HepG2 (cell line): ENCODE measurements around the gene FBXW12. TPM values are rescaled to one million over a fixed set of nuclear protein-coding genes. Genes with fewer than 3 reads are reported as not detected.

Source experiments
- MYPOP ChIP-seq: sonication (generic); formaldehyde crosslinking; IDR thresholded peaks from 2 replicates; pipeline ENCODE4 v1.8.1; 2023; ENCODE audit warnings: mild to moderate bottlenecking, moderate library complexity, missing genetic modification reagents
- NFKB2 ChIP-seq: sonication (generic); formaldehyde crosslinking; IDR thresholded peaks from 2 replicates; pipeline ENCODE4 v1.4.0; 2020; ENCODE audit warnings: missing genetic modification reagents, borderline replicate concordance
- ZBTB14 ChIP-seq: sonication (generic); formaldehyde crosslinking; IDR thresholded peaks from 2 replicates; pipeline ENCODE4 v1.4.0; 2020; ENCODE audit warnings: missing genetic modification reagents
- ZNF160 ChIP-seq: sonication (generic); formaldehyde crosslinking; IDR thresholded peaks from 2 replicates; pipeline ENCODE4 v1.8.0; 2022; ENCODE audit warnings: mild to moderate bottlenecking, inconsistent platforms, missing genetic modification reagents
- ZNF362 ChIP-seq: sonication (generic); formaldehyde crosslinking; IDR thresholded peaks from 2 replicates; pipeline ENCODE4 v1.4.0; 2020; ENCODE audit warnings: missing genetic modification reagents, mild to moderate bottlenecking, borderline replicate concordance
- ZNF382 ChIP-seq: sonication (generic); formaldehyde crosslinking; IDR thresholded peaks from 2 replicates; pipeline ENCODE4 v1.5.0; 2020; ENCODE audit warnings: missing genetic modification reagents, mild to moderate bottlenecking, borderline replicate concordance
- ZNF441 ChIP-seq: sonication (generic); formaldehyde crosslinking; IDR thresholded peaks from 2 replicates; pipeline ENCODE4 v1.7.0; 2021; ENCODE audit warnings: missing genetic modification reagents, borderline replicate concordance
- ZNF512B ChIP-seq: sonication (generic); formaldehyde crosslinking; IDR thresholded peaks from 2 replicates; pipeline ENCODE4 v1.5.1; 2020; ENCODE audit warnings: missing genetic modification reagents, mild to moderate bottlenecking, borderline replicate concordance
- ZNF557 ChIP-seq: sonication (generic); formaldehyde crosslinking; IDR thresholded peaks from 2 replicates; pipeline ENCODE4 v1.4.0; 2020; ENCODE audit warnings: missing genetic modification reagents
- polyA plus RNA-seq, 8 experiments: library from polyadenylated mRNA; depleted of rRNA in 3 of 8; stranded (reverse) in 7 of 8; unstranded in 1 of 8; fragments of >200 nt; fragmentation: Illumina TruSeq in 4 of 8; extraction: Trizol in 4 of 8; gene quantifications; 2 replicates each; pipeline versions ENCODE4 v1.2.1 to v1.2.3, GENCODE V29; 2011 to 2016; ENCODE audit warnings: low read depth in 4 of 8, missing spikeins in 1 of 8, mixed read lengths in 1 of 8; ENCODE audit not compliant: insufficient read depth in 1 of 8
- total RNA-seq, 5 experiments: library from RNA; depleted of rRNA; stranded (reverse); fragments of >200 nt; fragmentation: Illumina TruSeq; extraction: Trizol; gene quantifications; 2 replicates each; pipeline ENCODE4 v1.2.3, GENCODE V29; 2016; ENCODE audit warnings: low read depth in 1 of 5

Gene FBXW12
- total and polyA plus RNA-seq, 2 of the 13 experiments (the other 11 are each of a cell fraction or from before 2014, with no cell fraction given): not detected

GRCh38 chr3:48428088-48428571 is 56.1 kb downstream of the FBXW12 start (continued):
- TF ChIP-seq ZBTB14 (CRISPR knock-in tag) (no peak), ZNF382 (no peak), ZNF512B (CRISPR knock-in tag) (no peak), ZNF557 (CRISPR knock-in tag) (no peak), ZNF160 (CRISPR knock-in tag) (0 out of 2 replicates have a peak, but pooled peaks have one; percentile 22), ZNF441 (CRISPR knock-in tag) (0 out of 2 replicates have a peak, but pooled peaks have one; percentile 7), NFKB2 (CRISPR knock-in tag) (no peak), ZNF362 (CRISPR knock-in tag) (no peak), MYPOP (CRISPR knock-in tag) (no peak)
- TF ChIP-seq, all 625 proteins: peak for 40
